Neural cell (in vitro differentiated cells): ENCODE measurements around the gene S100A13.

Experiments used
- CTCF ChIP-seq: fragments of 450-650 bp; IDR thresholded peaks from 2 replicates; pipeline ENCODE4 v1.5.1; 2014; ENCODE audit warnings: antibody characterized with exemption, mild to moderate bottlenecking, moderate library complexity; ENCODE audit not compliant: poor library complexity, severe bottlenecking
- POLR2AphosphoS5 ChIP-seq: IDR thresholded peaks from 2 replicates; pipeline ENCODE4 v1.6.1; 2012

GRCh38 chr1:153643816-153644215 is 16.5 kb upstream of the S100A13 start:
- no peak for TF ChIP-seq CTCF
- TF ChIP-seq POLR2AphosphoS5 = no peak
